NCI-H187 (cell line): Measurements from ENCODE around the gene ARHGEF25.
"Not testable (repeated sequence)": the region's sequence is repeated elsewhere in the genome, so short reads cannot be mapped to it uniquely, and the experiment has no call there.

Experiments used
- DNase-seq, 2 experiments: peaks; one replicate each; lab custom pipeline; 2025; lab: John Stamatoyannopoulos, UW

Gene ARHGEF25

DNA sequence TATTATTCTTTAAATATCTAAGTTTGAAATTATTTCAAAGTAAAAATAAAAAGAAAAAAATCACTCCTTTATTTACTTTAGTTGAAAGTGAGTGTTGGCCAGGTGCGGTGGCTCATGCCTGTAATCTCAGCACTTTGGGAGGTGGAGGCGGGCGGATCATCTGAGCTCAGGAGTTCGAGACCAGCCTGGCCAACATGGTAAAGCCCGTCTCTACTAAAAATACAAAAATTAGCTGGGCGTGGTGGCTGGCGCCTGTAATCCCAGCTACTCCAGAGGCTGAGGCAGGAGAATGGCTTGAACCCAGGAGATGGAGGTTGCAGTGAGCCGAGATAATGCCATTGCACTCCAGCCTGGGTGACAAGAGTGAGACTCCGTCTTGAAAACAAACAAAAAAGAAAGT, 25.5 kb downstream of the ARHGEF25 start:
- not testable (repeated sequence) for DNase-seq

DNA sequence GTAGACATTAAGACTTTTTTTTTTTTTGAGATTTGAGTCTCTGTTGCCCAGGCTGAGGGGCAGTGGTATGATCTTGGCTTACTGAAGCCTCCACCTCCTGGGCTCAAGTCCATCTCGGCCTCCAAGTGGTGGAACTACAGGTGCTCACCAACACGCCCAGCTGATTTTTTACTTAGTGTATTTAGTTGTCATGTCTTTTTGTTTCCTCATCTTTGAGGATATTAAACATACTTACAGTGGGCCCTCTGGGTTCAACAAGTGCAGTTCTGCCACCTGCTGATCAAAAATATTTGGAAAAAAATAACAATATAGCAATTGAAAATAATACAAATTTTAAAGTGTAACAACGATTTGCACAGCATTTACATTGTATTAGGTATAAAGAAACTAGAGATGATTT, 26.1 kb downstream of the ARHGEF25 start:
- no peak for DNase-seq

DNA sequence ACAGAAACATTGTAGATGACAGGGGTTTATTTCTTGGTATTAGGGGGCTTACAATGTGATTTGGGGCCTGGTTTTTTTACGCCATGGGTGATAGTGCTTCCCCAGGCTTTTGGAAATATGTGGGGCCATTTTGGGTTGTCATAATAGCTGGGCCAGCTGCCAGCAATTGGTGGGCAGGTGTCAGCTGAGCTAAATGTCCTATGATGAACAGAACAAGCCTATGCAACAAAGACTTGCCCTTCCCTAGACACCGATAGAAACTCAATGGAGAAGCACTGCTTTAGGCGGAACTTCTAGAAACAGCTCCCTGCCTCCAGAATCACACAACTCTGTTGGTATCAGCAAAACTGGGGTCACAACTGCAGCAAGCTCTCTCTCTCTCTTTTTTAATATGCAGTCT, 26.9 kb downstream of the ARHGEF25 start:
- DNase-seq = no peak

DNA sequence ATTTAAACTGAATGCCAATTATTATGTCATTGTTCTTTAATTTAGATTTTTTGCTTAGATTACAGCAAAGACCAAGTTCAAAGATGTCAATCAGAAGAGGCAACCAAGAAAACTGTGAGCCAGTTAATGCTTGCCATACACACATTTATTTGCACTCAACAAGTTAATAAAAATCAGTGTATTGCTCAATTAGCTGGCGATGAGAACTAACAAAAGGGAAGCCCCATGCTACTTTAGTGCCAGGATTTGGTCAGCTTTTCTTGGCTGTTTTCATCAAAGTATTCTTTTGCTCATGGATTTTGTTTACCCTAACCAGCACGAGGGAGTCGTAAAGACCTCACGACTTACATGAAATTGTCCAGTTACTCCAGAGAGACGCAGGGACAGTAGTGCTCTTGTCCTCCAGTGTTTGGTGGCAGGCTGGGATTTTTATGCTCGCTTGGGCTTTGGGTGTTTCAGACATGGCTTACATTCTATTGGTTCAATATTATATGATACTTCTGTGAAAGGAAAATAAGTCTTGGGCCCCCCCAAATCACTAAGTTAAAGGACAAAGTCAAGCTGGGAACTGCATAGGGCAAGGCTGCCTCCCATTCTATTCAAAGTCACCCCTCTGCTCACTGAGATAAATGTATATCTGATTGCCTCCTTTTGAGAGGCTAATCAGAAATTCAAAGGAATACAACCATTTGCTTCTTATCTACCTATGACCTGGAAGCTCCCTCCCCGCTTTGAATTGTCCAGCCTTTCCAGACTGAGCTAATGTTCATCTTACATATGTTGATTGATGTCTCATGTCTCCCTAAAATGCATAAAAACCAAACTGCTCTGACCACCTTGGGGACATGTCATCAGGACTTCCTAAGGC, 29.2 kb downstream of the ARHGEF25 start:
- no peak for DNase-seq

DNA sequence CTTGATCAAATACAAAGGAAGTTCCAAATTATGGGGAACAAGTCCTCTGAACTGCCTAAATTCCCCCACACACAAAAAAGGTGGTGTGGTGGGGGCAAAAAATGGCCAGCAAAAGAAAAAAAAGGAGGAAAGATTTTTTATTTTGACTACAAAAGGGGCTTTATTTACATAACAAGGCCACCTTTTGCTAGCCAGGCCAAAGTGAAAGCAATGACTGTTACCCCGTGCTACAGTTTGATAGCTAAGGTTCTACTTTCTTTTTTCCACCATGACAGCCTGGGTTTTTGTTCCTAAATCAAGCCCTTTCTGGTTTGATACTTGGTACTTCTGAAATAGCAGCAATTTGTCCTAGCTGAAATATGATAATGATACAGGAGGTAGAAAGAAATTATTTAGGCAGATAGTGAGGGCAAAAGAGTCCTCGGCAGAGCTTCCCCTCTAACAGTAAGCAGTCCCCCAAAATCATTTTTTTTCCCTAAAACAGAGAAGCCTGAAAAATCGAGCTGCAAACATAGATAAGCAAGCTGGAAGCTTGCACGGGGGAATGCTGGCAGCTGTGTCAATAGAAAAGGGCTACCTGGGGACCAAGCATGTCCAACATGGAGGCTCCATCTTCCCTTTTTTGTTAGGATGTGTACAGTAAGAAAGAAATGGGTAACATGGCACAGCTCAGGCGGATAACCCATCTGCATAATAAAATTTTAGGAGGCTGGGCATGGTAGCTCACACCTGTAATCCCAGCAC, 30.6 kb downstream of the ARHGEF25 start:
- no peak for DNase-seq

DNA sequence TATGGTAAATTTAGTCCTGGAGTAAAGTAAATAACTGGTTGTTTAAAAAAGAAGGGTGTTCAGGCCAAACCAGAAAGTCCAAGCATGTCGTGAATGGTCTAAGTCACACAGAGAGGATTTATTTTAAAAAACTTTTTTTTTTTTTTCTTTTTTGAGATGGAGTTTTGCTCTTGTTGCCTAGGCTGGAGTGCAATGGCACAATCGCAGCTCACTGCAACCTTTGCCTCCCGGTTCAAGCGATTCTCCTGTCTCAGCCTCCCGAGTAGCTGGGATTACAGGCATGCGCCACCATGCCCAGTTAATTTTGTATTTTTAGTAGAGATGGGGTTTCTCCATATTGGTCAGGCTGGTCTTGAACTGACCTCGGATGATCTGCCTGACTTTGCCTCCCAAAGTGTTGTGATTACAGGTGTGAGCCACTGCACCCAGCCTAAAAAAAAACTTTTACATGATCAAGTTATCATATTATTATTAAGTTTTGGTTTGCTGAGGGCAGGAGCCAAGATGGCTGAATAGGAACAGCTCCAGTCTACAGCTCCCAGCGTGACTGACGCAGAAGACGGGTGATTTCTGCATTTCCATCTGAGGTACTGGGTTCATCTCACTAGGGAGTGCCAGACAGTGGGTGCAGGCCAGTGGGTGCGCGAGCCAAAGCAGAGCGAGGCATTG, 34.9 kb downstream of the ARHGEF25 start:
- not testable (repeated sequence) for DNase-seq

DNA sequence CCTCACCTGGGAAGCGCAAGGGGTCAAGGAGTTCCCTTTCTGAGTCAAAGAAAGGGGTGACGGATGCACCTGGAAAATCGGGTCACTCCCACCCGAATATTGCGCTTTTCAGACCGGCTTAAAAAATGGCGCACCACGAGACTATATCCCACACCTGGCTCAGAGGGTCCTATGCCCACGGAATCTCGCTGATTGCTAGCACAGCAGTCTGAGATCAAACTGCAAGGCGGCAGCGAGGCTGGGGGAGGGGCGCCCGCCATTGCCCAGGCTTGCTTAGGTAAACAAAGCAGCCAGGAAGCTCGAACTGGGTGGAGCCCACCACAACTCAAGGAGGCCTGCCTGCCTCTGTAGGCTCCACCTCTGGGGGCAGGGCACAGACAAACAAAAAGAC, 35.4 kb downstream of the ARHGEF25 start:
- DNase-seq = not testable (repeated sequence)

DNA sequence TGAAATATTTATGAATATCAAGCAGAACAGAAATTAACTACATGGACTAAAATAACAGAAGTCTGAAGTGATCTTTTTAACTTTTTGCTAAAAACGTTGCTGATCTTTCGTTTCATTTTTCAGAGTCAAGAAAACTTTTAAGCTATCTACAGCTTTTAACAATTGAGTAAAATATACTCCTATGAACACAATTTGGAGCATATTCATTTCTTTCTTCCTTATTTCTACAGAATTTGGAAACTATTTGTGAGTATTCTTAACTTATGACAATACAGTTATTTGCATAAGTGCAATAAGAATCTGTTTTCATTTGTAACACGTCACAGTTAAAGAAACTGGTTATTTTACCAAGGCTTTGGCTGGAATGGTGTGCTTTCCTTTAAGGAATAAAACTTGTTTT, 42.8 kb downstream of the ARHGEF25 start:
- no peak for DNase-seq

DNA sequence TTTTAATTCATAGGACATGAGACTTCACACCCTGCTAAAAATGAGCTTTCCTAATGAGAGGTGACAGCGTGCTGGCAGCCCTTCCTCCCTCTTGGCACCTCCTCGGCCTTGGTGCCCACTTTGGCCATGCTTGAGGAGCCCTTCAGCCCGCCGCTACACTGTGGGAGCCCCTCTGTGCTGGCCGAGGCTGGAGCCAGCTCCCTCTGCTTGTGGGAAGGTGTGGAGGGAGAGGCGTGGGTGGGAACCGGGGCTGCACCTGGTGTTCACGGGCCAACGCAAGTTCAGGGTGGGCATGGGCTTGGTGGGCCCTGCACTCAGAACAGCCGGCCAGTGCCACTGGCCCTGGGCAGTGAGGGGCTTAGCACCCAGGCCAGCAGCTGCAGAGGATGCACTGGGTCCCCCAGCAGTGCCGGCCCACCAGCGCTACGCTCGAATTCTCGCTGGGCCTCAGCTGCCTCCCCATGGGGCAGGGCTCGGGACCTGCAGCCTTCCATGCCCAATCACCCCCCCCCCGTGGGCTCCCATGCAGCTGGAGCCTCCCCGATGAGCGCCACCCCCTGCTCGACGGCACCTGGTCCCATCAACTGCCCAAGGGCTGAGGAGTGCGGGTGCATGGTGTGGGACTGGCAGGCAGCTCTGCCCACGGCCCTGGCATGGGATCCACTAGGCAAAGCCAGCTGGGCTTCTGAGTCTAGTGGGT, 44.5 kb downstream of the ARHGEF25 start:
- DNase-seq = no peak

DNA sequence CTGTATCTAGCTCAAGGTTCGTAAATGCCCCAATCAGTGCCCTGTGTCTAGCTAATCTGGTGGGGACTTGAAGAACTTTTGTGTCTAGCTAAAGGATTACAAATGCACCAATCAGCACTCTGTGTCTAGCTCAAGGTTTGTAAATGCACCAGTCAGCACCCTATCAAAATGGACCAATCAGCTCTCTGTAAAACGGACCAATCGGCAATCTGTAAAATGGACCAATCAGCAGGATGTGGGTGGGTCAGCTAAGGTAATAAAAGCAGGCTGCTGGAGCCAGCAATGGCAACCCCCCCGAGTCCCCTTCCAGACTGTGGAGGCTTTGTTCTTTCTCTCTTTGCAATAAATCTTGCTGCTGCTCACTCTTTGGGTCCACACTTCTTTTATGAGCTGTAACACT, 45.2 kb downstream of the ARHGEF25 start:
- DNase-seq = not testable (repeated sequence)

DNA sequence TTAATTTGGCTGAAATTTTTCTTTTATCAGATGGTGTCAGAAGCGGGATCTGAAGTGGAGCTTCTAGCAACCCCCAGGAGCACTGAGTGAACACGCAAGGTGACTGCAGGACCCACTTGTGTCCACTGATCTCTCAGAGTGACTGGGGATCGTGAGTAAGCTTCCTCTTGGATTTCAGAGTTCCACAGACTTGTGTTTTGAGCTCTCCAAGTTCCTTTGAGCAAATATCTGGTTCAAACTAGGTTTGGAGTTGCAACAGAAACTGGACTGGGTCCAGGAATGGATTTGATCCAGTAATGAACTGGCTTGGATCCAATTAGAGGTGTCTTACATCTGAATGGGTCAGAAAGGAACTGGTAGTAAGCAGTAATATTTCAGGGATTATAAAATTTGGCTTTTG, 46.5 kb downstream of the ARHGEF25 start:
- DNase-seq = no peak

DNA sequence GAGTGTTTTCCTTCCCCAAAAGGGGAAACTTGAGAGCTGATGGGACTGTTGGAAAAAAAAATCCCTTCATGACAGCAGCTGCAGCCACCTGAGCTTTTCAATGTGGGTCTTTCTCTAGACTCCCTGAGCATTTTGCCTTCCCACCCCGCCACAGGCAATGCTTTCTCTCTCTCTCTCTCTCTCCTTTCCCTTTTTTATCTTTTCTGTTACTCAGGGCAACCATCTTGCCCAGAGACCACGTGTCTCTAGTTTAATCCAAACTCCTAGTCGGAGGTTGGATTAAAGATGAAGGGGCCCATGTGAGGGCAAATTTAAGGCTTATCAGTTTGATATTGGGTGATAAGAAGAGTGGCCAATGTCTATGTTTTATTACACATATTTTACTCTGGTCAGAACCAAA, 47.7 kb downstream of the ARHGEF25 start:
- no peak for DNase-seq

DNA sequence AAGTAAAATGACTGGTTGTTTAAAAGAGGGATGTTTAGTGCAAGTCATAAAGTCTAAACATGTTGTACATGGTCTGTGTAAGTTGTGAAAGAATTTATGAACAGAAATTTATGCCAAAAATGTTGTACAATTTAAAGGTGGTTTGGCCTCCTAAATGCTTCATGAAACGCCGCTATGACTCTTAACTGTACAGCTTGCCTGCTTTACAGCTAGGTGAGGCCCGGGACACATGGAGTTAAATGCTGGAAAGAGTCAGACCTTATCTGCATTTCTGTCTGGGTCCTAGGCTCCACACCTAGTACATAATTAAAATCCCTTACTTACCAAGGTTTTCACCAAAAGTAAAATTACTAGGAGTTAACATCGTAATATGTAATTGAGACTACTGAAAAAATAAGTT, 50.1 kb downstream of the ARHGEF25 start:
- DNase-seq = no peak

DNA sequence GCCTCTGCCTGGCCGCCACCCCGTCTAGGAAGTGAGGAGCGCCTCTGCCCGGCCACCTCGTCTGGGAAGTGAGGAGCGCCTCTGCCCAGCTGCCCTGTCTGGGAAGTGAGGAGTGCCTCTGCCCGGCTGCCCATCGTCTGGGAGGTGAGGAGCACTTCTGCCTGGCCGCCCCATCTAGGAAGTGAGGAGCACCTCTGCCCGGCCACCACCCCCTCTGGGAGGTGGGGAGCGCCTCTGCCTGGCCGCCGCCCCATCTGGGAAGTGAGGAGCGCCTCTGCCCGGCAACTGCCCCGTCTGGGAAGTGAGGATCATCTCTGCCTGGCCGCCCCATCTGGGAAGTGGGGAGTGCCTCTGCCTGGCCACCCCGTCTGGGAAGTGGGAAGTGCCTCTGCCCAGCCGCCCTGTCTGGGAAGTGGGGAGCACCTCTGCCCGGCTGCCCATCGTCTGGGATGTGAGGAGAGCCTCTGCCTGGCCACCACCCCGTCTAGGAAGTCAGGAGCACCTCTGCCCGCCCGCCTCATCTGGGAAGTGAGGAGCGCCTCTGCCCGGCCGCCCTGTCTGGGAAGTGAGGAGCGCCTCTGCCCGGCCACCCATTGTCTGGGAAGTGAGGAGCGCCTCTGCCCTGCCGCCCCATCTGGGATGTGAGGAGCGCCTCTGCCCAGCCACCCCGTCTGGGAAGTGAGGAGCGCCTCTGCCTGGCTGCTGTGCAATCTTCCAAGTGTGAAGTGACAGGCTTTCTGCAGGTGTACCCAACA, 54.0 kb downstream of the ARHGEF25 start:
- not testable (repeated sequence) for DNase-seq
